Fibroblast of the aortic adventitia (primary cell): Measurements from ENCODE around the gene RMI1. TPM values are rescaled to one million over a fixed set of nuclear protein-coding genes. Genes with fewer than 3 reads are reported as not detected.

Experiments
- DNase-seq: peaks from one replicate; pipeline ENCODE4 v3.0.0-alpha.2; 2010; ENCODE audit warnings: low read depth
- H3K4me3 ChIP-seq: 2 replicates; pipeline ENCODE4 v1.5.1; 2011; ENCODE audit warnings: low read depth, mild to moderate bottlenecking, control low read depth, low read length, moderate library complexity
- total RNA-seq: library from RNA; depleted of rRNA; stranded (reverse); fragments of >200 nt; gene quantifications from 2 replicates; pipeline ENCODE4 v1.2.3, GENCODE V29; 2012; ENCODE audit warnings: low replicate concordance
- TF ChIP-seq, protein P1 (sequence below): IDR thresholded peaks from 2 replicates; pipeline ENCODE4 v1.5.1; 2011; ENCODE audit warnings: mild to moderate bottlenecking, low read length, control low read depth, inconsistent platforms; ENCODE audit not compliant: insufficient read depth

RMI1 gene
- total RNA-seq, 1 donor = 17.0 TPM

DNA sequence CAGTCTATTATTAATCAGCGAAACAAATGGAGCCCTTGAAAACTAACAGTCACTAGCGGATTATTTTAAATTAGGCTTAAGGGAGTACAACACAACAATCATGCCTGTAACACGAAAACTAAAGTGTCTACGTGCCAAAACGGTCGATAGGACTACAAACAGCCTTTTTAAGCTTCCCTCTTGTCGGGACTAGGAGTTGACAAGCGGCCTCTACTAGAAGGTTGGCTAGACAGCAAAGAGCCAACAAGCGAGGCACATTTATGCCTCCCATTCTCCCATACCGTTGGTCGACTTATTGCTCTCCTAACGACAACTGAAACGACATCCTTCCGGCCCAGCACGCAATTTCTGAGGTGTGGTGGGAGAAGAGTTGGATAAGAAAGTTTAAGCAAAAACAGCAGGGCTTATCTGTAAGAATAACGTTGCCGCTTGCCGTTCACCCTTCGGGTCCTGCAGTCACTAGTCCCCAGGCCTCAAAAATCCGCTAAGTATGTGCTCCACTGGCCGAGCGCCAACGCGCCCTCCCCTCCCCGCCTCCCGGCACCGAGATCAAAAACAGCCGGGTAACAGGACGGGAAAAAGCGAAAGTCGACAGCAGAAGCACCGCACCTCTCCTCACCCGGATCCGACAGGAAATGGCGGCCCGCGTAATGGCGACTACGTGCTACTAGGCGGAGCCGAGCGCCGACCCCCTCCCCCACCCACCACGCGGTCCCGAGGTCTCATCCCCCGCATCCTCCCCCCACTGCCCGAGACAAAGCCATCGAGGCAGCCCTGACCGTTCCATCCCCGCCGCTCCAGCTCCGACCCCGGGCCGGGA is 1.4 kb upstream of the RMI1 start:
- peak overlapping the region; percentile 99 for H3K4me3 ChIP-seq
- peak; percentile 75 for DNase-seq
- TF ChIP-seq, protein P1, sequence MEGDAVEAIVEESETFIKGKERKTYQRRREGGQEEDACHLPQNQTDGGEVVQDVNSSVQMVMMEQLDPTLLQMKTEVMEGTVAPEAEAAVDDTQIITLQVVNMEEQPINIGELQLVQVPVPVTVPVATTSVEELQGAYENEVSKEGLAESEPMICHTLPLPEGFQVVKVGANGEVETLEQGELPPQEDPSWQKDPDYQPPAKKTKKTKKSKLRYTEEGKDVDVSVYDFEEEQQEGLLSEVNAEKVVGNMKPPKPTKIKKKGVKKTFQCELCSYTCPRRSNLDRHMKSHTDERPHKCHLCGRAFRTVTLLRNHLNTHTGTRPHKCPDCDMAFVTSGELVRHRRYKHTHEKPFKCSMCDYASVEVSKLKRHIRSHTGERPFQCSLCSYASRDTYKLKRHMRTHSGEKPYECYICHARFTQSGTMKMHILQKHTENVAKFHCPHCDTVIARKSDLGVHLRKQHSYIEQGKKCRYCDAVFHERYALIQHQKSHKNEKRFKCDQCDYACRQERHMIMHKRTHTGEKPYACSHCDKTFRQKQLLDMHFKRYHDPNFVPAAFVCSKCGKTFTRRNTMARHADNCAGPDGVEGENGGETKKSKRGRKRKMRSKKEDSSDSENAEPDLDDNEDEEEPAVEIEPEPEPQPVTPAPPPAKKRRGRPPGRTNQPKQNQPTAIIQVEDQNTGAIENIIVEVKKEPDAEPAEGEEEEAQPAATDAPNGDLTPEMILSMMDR = no peak

DNA sequence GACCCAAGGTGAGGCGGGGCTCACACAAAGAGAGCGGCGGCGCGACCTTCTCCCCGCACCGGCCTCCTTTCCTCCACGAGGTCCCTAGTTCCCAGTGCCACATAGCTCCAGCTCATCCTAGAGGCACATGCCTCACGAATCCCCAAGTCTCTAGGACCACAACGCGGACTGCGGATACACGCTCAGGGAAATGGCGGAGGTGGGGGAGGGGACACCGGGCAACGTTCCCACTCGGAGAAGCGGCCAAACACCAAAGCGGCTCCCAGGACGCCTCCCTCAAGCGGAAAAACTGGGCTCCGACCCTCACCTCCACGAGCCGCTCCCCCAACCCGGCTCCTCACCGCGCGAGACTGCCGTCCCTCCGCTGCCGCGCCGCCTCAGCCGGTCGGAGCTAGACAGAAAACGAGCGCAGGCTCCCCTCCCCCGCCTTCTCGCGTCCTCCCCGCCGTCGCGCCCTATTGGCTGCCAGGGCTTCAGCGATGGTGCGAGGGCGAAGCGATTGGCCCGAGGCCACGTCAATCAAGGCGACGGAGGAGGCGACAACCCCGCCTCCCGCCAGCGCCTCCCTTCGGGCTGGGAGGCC is 702 bp upstream of the RMI1 start, which contains the start of gene HNRNPK:
HNRNPK (minus strand) TSS at position 404 of the 583 bp plus-strand sequence. CDS start 1,963 bp downstream, outside the sequence.
- H3K4me3 ChIP-seq = peak within 1 kb of the TSS; percentile 99
- peak; percentile 99 for DNase-seq
- TF ChIP-seq, protein P1 = peak; percentile 7

DNA sequence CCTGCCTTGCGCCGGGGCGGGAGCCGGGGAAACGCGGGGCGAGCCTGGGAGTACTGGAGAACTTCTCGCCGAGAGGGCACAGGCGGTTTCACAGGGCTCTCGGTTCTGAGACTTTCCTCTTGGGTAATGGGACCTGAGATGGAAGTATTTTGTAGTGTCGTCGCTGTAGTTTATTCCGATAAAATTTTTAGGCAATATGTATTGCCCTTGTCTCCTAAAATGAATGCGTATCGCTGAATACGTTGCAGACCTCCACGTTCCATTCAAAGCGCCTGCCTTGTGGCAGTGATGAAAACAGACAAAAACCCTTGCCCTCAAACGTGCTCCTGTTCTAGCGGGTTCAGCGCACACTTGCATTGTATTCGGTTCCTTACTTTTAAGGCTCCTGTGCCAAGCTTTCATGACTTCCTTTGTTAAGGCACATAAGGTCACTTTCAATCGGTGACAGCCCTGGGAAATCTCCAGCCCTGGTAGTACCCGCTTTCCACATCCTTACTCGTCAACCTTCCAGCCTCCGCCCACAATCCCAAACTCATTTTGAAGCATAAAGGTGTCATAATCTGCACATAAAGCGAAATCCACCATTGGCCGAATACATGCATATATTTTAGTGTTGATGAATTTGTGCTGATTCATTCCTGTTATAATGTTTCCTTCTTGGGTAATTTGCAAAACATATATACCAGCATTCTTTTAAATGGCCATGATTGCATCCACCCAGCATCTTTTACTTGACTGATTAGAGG is 694 bp downstream of the RMI1 start:
- TF ChIP-seq, protein P1 = no peak
- DNase-seq = peak; percentile 39
- H3K4me3 ChIP-seq = peak overlapping the region; percentile 99

DNA sequence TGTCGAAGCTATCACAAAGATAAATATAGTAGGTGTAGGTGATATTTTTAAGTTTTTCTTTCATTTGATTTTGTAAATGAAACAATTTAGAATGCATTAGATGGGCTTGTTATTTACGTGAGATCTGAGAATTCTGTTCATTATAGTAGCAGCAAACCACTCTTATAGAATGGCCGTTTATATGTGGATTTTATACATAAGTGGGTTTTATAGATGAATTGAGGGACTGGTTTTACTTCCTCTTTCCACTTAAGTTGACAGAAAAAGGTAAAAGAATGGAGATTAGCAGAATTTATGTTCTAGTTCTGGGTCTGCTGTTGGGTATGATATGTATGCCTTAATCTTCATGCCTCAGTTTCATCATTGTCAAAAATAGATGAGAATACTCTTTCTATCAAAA is 5.6 kb downstream of the RMI1 start:
- TF ChIP-seq, protein P1 = no peak
- H3K4me3 ChIP-seq = no peak overlapping the region
- DNase-seq = no peak

DNA sequence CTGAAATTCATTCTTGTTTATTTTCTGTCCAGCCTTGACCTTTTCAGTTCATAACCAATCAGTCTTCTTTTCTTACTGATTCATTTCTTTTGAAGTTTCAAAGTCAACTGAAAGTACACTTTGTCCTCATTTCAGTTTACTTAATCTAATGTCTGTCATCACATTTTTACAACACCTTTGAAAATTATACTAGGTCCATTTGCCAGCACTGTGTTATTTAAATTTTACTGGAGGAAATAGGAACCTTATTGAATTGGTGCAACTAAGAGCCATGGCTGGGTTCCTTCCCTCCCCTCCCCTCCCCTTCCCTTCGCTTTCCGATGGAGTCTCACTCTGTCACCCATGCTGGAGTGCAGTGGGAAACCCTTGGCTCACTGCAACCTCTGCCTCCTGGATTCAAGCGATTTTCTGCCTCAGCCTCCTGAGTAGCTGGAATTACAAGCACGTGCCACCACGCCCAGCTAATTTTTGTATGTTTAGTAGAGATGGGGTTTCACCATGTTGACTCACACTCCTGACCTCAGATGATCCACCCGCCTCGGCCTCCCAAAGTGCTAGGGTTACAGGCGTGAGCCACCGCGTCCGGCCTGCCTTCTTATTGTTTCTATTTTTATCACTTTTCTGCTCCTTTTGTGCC is 6.3 kb downstream of the RMI1 start:
- TF ChIP-seq, protein P1 = no peak
- DNase-seq = no peak
- H3K4me3 ChIP-seq = no peak overlapping the region

DNA sequence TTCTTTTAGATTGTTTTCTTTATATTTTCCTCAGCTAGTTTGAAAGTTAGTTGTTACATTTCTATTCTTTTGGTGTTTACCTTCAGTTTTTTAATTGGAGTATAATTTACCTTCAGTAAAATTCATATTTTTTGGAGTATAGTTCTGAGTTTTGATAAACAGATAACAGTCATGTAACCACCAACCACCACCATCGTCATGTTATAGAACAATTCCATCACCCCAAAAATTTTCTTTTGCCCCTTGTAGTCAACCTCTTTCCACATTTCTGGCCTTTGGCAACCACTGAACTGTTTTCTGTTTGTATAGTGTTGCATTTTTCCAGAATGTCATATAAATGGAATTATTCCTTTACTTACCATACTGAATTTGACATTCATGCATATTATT is 6.8 kb downstream of the RMI1 start:
- no peak for DNase-seq
- TF ChIP-seq, protein P1 = no peak
- H3K4me3 ChIP-seq = no peak overlapping the region
